ENCODE results near the gene RAB11FIP3. TPM values are rescaled to one million over a fixed set of nuclear protein-coding genes. Genes with fewer than 3 reads are reported as not detected.

RAB11FIP3 gene, protein sequence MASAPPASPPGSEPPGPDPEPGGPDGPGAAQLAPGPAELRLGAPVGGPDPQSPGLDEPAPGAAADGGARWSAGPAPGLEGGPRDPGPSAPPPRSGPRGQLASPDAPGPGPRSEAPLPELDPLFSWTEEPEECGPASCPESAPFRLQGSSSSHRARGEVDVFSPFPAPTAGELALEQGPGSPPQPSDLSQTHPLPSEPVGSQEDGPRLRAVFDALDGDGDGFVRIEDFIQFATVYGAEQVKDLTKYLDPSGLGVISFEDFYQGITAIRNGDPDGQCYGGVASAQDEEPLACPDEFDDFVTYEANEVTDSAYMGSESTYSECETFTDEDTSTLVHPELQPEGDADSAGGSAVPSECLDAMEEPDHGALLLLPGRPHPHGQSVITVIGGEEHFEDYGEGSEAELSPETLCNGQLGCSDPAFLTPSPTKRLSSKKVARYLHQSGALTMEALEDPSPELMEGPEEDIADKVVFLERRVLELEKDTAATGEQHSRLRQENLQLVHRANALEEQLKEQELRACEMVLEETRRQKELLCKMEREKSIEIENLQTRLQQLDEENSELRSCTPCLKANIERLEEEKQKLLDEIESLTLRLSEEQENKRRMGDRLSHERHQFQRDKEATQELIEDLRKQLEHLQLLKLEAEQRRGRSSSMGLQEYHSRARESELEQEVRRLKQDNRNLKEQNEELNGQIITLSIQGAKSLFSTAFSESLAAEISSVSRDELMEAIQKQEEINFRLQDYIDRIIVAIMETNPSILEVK
- 14.2 and 23.1 TPM in 2 replicates for total RNA-seq

DNA sequence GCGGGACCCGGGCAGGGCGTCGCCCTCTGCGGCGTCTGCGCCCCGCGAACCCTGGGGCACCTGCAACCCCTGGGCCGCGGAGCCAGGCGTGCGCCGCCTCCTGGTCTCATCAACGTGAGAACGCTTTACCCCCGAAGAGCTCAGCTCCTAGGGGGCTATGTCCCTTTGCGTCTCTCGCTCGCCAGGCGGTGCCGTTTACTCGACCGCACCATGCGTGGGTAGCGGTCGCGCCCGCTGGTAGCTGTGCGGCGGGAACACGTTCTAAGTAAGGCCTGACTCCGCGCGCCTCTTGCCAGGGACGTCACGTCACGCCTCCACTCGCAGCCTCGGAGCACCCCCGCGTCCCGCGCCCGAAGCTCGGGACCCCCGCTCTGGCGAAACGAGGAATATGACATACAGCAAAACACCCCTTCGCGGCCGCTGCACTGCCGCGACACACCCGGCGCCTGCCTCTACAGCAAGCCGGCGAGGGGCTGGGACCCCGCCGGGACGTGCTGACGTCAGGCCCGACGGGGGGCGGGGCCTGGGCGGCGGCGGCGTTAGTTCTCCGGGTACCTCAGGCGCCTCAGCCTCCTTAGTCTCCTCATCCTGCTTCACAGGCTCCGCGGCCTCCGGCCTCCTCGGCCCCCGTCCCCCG is at the start of gene RAB11FIP3:
Gene RAB11FIP3, plus strand, starts transcription at position 568 of the 637 bp plus-strand sequence. CDS start 358 bp downstream, outside the sequence.

DNA sequence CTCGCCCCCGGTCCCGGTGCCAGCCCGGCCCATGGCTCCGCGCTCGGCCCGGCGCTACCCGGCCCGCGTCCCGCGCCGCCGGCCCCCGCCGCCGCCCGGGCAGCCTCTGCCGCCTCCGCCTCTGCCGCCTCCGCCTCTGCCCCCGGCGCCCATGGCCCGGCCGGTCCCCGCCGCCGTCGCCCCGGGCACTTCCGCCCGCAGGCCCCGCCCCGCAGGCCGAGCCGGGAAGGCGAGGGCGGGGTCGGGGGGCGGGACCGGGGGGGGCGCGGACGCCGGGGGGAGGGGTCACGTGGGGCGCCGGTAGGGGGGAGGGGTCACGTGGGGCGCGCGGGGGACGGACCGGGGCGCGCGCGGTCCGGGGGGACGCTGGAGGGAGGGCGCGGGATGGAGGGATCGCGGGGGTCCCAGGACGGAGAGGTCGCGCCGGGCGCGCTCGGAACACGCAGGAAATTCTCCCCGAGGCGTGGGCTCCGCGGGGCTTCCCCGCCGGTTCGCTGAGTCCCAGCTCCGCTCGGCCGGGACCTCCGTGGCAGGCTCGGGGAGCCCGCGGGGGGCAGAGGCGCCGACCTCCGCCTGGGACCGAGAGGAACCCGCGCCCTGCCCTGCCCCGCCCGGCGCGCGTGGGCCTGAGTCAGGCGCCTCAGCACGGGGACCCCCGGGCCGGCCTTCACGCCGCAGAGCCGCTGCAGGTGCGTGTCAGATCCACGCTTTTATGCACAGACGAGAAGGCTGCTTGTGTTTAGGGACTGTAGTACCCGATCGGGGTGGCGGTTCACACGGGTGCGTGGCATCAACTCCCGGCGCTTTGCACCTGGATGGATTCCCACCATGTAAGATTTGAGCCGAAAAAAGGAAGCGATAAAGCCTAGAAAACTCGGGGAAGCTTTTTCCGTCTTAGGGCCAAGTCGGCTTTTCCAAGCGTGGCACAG is 43.4 kb upstream of the RAB11FIP3 start, which contains the start of gene PGAP6:
Gene PGAP6, minus strand, starts transcription at position 190 of the 929 bp plus-strand sequence. Its CDS starts 157 bp downstream, at position 33.

DNA sequence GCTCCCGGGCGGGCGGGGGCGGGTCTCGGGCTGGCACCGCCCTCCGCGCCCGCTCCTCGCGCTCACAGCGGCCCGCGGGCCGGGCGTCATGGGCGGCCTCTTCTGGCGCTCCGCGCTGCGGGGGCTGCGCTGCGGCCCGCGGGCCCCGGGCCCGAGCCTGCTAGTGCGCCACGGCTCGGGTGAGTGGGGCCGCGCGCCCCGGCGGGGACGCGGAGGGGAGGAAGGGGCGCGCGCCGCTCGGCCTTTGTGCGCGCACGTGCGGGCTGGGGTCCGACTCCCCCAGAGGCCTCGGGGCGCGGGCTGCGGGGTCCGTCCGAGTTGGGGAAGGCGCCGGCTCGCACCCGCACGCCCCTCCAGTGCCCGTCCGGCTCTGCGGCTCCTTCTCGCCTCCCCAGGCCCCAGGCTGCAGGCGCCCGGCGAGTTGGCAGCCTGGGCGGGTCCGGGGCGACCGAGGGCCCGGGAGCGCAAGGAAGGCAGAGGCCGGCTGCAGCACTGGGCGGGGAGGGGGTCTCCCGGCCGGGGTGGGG is 28.3 kb upstream of the RAB11FIP3 start, which contains the start of gene NME4:
Gene NME4, plus strand, starts transcription at position 65 of the 527 bp plus-strand sequence. Its CDS starts 24 bp downstream, at position 89.

DNA sequence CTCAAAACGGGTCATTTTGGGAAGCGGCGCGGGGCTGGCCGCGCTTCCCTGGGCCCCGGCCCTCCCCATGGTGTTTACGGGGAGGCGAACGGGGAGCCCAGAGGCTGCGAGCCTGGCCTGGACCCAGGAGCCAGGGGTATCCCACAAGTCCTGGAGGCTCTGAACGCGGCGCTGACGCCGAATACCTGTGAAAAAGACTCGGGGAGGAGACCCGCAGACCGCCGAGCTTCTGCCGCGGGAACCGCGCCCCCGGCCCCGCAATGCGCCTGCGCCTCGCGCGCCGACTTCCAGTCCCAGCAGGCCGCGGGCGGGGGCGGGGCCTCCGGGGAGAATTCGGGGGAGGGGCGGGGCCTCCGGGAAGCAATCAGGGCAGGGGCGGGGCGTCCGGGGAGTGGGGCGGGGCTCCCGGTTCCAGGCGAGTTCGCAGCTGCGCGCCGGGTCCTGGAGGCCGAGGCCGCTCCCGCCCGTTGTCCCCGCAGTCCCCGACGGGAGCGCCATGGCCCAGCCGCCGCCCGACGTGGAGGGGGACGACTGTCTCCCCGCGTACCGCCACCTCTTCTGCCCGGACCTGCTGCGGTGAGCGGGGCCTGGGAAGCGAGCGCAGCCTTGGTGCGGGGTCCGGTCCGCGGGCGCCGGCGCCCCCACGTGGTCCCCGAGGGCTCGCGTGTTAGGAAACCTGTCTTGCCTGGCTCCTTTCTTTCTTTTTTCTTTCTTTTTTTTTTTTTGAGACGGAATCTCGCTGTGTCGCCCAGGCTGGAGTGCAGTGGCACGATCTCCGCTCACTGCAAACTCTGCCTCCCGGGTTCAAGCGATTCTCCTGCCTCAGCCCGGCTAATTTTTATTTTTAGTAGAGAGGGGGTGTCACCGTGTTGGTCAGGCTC is 23.7 kb upstream of the RAB11FIP3 start, which contains the start of gene DECR2:
Gene DECR2, plus strand, starts transcription at position 418 of the 881 bp plus-strand sequence. Its CDS starts 79 bp downstream, at position 497.

DNA sequence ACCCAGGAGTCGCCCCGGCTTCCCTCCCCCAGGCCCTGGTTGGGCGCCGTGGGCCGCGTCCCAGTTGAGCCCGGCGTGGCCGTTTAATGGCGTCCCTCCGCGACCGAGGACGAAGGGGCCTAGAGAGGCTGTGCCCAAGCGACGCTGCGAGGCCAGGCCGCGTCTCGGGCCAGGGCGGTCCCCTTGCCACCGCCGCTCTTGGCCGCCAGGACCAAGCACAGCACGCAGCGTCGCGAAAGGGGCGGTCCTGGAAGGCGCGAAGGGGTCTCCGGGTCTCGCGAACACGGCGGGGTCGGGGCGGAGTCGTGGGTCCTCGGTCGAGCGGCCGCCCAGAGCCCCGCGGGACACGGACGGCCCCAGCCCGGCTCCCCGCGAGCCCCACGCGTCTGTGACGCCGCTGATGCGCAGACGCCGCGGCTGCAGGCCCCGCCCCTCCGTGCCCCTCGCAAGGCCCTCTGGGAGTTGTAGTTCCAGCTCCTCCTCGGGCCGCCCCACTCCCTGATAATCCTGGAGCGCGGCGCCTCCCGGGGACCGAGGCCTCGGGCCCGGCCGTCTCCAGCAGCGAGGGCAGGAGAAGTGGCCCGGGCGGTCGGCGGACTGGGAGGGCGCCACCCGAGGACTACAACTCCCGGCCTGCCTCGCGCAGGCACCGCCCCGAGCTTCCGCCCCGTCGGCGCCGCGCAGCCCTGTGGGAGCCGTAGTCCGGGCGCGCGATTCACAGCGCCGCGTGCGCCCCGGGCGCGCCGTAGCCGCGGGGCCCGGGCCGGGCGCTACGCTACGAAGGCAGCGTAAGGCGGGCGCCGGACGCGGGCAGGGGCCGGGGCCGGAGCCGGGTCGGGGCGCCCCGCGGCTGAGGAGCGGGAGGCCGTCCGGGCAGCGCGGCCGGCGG is 101.8 kb downstream of the RAB11FIP3 start, which contains the start of gene CAPN15:
Gene CAPN15, plus strand, starts transcription at position 698 of the 889 bp plus-strand sequence. CDS start 19,127 bp downstream, outside the sequence.

DNA sequence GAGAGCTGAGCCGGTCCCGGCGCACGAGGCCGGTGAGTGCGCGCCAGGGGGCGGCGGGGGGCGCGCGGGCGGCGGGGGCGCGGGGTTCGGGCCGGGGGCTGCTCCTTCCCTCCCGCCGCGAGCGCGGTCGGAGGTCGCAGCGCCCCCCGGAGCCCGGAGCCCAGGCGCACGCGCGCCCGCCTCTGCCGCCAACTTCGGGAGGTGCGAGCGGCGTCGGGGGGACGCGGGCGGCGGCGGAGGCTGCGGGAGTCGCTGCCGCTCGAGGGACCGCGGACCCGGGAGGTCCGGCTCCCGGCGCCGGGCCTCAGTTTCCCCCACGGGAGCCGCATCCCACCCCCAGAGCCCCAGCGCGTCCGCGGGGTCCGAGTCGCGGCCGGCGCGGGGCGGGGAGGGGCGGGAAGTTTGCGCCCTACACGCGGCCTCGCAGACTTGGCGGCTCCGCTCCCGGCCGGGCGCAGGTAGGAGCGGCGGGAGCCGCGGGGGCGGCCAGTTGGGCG is 134.8 kb downstream of the RAB11FIP3 start, which contains the start of gene PRR35:
Gene PRR35, plus strand, starts transcription at position 191 of the 497 bp plus-strand sequence. CDS start 2,901 bp downstream, outside the sequence.

DNA sequence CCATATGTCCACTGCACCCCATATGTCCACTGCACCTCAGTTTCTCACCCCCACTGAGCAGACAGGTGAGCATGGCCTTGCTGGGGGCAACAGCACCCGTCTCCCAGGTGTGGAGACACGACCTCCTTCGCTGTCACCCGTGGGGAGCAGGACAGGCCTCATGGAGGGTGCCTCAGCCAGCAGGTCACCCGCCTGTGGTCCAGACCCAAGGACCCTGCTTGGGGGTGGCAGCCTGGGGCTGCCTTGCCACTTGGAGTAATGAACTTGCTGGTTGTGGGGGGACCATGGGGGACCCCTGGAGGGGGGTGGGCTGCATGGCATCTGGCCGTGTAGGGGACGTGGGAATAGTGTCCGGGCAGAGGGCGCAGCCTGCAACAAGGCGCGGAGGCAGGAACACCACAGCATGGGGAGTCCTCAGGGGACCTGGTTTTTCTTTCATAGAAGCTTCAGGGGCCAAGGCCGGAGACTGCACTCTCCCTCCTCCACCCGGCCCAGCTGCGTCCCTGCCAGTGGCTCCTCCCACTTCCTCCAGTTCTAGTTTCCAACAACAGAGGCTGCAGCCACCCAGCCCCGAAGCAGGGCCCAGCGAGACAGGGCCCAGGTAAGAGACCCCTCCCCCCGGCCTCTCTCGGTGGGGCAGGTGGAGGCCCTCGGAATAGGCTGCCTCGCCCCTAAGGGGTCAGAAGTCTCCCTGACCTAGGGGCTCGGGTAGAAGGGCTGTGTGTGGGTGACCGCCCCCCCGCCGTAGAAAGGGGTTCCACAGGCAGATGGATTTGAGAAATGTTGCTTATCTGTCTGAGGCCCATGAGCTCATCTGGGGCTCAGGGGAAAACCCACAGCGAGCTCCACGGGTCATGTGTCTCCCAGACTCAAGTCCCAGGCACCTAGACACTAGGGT is 141.3 kb downstream of the RAB11FIP3 start, which contains the start of gene NHLRC4:
Gene NHLRC4, plus strand, starts transcription at position 531 of the 898 bp plus-strand sequence. CDS start 1,043 bp downstream, outside the sequence.

DNA sequence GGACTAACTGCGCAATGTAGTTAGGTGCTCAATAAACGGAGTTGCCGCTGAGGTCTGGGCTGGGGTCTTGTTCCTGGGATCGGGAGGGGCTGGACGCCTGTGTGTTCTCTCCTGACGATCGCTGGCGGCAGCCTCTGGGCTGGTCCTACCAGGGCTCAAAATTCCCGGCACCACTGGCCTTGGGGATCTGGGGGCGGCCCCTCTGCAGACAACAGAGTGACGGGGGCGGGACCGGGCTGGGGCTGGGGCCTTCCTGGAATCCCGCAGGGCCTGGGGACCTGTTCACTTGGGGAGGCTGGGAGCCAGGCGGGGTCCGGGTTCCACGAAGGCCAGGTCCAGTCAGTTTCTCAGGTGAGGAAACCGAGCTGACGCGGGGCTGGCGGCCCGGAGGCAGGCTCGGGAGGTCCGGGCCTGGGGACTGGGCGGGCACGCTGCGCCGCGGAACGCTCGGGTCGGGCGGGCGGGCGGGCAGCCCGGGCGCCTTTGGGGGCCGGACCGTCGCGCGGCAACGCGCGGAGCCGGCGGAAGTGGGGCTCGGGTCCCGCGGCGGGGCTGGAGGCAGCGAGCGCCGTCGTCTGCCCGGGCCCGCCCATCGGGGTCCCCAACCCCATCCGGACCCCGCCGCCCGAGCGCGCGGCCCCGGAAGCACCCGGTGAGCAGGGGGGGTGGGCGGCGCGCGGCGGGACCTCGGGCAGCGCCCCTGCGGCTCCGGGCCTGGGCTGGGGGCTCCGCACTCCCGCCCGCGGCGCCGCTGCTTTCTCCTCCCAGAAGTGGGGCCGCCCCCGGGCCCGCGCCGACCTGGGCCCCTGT is 144.2 kb downstream of the RAB11FIP3 start, which contains the start of gene PIGQ:
Gene PIGQ, plus strand, starts transcription at position 524 of the 810 bp plus-strand sequence. CDS start 4,107 bp downstream, outside the sequence.

Other genes starting within 250 kb of the RAB11FIP3 start
- gene HBA1, start 249.0 kb upstream of the RAB11FIP3 start, total RNA-seq = not detected in 2 replicates
- gene HBQ1, start 245.2 kb upstream of the RAB11FIP3 start, total RNA-seq = not detected in 2 replicates
- 29.2 and 29.5 TPM in 2 replicates for gene LUC7L, start 196.2 kb upstream of the RAB11FIP3 start, total RNA-seq
- gene FAM234A, start 190.8 kb upstream of the RAB11FIP3 start, total RNA-seq = 50.6 and 51.9 TPM in 2 replicates
- 1.1 and 3.7 TPM in 2 replicates for gene RGS11, start 149.7 kb upstream of the RAB11FIP3 start, total RNA-seq
- 0.28 and 1.8 TPM in 2 replicates for gene ARHGDIG, start 145.1 kb upstream of the RAB11FIP3 start, total RNA-seq
- gene PDIA2, start 142.5 kb upstream of the RAB11FIP3 start, total RNA-seq = 0.37 TPM in 1 of 2 replicates, not detected in the other
- 15.2 and 19.0 TPM in 2 replicates for gene AXIN1, start 72.9 kb upstream of the RAB11FIP3 start, total RNA-seq
- gene MRPL28, start 55.1 kb upstream of the RAB11FIP3 start, total RNA-seq = 72.5 and 89.0 TPM in 2 replicates
- gene PGAP6, start 43.7 kb upstream of the RAB11FIP3 start, total RNA-seq = 59.2 and 66.6 TPM in 2 replicates
- gene NME4, start 28.4 kb upstream of the RAB11FIP3 start, total RNA-seq = 69.0 and 73.0 TPM in 2 replicates
- gene DECR2, start 23.8 kb upstream of the RAB11FIP3 start, total RNA-seq = 9.9 and 11.4 TPM in 2 replicates
- 10.5 and 16.8 TPM in 2 replicates for gene CAPN15, start 102.1 kb downstream of the RAB11FIP3 start, total RNA-seq
- not detected in 2 replicates for gene PRR35, start 134.7 kb downstream of the RAB11FIP3 start, total RNA-seq
- 1.3 and 1.4 TPM in 2 replicates for gene NHLRC4, start 141.4 kb downstream of the RAB11FIP3 start, total RNA-seq
- 14.8 and 21.6 TPM in 2 replicates for gene PIGQ, start 144.3 kb downstream of the RAB11FIP3 start, total RNA-seq
- gene RAB40C, start 164.4 kb downstream of the RAB11FIP3 start, total RNA-seq = 7.8 and 10.5 TPM in 2 replicates
- gene WFIKKN1, start 205.3 kb downstream of the RAB11FIP3 start, total RNA-seq = 0.14 and 0.18 TPM in 2 replicates
- gene METTL26, start 210.7 kb downstream of the RAB11FIP3 start, total RNA-seq = 75.1 and 95.4 TPM in 2 replicates
- gene MCRIP2, start 216.2 kb downstream of the RAB11FIP3 start, total RNA-seq = 15.2 and 23.0 TPM in 2 replicates
- 4.6 and 8.7 TPM in 2 replicates for gene WDR90, start 223.7 kb downstream of the RAB11FIP3 start, total RNA-seq
- 28.9 and 30.6 TPM in 2 replicates for gene RHOT2, start 242.5 kb downstream of the RAB11FIP3 start, total RNA-seq